Germinal center (tissue), 1 donor: ENCODE measurements around the gene HADHB.
"Not testable (repeated sequence)": the region's sequence is repeated elsewhere in the genome, so short reads cannot be mapped to it uniquely, and the experiment has no call there.

ENCODE experiments used
- DNase-seq: peaks from one replicate; pipeline ENCODE4 v3.0.0; 2012; ENCODE audit warnings: mixed read lengths, low spot score

The HADHB gene

DNA sequence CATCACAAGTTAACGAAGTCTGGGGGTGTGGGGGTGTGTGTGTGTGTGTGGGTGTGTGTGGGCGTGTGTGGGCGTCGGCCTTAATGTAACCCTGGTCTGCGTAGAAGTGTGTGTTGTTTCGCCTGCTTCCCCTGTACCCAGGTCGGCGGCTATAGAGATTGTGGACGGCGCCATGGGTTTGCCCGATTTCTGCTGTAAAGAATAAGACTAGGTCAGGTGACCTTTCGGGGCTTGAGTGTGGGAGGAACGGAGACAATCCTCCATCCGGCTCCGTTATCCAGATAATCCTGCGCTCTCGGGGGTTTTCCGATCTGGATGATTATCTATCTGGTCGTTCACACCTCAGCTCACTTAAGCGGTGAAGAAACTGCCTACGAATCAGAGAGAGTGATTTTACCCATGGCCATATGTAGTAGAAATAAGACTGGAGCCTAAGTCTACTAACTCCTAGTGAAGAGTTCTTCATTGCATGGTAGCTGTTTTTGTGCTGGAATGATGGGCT is 543 bp downstream of the HADHB start:
- peak; percentile 38 for DNase-seq

DNA sequence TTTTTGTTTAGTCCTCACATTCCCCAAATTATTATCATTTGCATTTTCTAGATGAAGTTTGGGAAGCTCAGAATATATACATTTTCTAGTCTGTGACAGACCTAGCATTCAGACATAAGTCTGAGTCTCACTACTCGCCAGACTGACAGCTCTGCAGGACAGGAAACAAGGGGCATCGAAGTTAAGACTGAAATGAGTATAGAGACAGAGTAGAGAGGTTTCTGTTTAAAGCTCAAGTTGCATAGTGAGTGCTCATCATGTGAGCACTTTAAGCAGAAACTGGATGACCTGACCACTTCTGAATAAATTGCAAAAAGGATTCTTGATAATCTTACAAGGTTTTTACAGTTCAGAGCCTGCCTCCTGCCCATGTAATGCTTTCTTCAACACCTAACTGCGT is 1.1 kb downstream of the HADHB start:
- no peak for DNase-seq

DNA sequence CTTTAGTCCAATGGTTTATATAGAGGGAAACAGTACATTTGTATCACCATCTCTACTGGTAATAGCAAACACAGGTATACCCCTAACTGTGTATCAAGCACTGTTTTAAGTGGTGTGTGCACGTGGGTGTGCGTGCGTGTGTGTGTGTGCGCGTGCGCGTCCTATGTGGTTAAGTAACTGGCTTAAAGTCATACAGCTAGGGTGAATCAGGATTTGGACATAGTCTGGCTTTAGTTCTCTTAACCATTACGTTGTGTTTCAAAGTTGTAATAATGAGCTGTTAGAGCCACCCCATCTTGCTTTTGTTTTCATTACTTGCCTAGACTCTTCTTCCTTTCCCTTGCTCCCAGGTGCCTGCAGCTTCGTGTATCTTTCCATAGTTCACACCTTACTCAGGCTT is 2.1 kb downstream of the HADHB start:
- DNase-seq = no peak

DNA sequence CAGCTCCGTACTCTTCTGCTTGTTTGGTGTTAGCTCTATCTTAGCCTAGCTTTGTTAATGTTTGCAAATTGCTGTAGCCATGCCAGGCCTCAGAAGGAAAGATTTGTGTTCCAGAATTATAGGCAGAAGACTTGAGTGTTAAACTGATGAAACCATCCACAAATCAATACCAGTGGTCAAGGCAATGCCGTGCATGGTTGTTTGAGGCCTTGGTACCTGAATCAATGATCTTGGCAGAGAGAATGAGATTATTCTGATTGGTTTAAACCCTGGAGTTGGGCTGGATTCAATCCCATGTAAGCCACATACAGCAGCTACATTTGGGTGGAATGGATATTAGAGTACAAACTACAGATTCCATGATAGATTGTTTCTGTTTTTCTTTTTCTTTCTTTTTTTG is 4.9 kb downstream of the HADHB start:
- no peak for DNase-seq

DNA sequence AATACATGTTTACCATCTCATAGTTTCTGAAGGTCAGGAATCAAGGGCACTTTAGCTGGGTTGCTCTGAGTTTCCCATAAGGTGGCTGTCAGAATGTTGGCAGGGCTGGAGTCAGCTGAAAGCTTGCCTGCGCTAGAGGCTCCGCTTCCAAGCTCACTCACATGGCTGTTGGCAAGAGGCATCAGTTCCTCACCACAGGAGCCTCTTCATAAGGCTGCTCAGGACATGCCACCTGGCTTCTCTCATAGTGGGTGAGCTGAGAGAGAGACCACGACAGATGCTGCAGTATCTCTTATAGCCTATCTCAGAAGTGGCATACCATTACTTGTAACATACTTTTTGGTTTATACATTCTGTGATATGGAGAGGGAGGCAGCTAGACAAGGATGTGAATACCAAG is 7.2 kb downstream of the HADHB start:
- DNase-seq = no peak

DNA sequence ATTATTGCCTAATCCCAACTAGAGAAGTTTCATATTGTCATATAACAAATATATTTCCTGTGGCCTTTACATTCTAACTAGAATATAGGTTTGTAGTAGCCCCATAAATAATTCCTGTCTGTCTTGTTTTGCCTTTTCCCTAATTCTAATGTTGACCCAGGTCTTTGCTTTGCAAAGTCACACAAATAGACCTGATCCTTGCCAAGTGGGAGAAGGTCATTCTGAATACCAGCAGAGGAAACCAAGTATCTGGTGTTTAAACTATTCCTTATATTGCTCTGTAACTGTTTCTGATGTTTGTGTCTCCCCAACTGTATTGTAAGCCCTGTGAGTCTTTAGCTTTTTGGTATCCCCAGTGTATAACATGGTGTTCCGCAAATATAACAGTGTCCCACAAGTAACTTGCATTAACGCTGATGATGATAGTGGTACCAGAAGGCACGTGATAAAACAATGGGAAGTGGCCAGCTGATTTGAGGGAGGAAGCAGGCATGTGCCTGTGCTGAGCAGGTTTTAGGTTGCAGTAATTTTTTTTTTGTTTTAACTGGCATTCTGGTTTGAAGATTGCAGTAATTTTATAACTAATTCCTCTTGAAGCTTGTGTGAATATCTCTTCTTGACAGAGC is 11.1 kb downstream of the HADHB start:
- no peak for DNase-seq

DNA sequence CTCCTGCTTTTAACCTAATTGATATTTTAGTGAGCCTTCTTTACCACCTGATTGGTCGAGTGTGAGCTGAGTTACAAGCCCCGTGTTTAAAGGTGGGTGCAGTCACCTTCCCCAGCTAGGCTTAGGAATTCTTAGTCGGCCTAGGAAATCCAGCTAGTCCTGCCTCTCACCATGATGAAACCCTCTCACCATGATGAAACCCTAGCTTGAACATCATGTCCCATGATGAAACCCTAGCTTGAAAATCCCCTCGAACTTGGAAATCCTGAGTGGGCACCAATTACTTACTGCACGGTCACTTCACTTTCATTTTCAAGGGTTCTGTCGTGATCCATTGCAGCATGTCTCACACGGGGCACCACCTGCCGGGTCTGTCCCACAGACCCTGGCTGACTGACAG is 14.1 kb downstream of the HADHB start:
- not testable (repeated sequence) for DNase-seq

DNA sequence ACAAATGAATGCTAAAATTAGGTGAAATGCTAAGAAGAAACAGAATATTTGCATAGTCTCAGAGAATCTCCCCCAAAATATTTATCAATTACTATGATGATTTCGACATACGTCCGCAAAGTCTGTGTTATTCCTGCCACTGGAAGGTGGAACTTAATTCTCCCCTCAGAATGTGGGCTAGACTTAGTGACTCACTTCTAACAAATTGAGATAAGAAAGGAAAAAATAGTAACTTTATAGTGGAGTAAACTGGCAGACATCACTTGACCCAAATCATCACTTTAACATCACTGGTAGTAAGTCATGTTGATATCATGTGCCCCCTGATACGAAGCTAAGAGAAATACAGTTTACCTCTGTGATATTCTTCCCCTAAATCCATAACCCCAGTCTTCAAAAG is 23.5 kb downstream of the HADHB start:
- DNase-seq = no peak

DNA sequence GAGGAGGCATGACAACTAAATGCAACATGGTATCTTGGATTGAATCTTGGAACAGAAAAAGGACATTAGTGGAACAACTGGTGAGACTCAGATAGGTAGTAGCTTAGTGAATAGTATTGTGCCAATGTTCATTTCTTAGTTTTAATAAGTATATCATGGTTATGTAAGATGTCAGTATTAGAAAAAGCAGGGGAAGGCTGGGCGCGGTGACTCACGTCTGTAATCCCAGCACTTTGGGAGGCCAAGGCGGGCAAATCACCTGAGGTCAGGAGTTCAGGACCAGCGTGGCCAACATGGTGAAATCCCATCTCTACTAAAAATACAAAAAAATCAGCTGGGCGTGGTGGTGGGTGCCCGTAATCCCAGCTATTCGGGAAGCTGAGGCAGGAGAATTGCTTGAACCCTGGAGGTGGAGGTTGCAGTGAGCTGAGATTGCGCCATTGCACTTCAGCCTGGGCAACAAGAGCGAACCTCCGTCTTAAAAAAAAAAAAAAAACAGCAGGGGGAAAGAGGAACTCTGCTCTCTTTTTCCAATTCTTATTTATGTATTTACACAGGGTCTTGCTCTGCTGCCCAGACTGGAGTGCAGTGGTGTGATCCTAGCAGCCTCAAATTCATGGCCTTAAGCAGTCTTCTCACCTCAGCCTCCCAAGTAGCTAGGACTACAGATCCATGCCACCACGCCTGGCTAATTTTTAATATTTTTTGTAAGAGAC is 24.1 kb downstream of the HADHB start:
- not testable (repeated sequence) for DNase-seq

DNA sequence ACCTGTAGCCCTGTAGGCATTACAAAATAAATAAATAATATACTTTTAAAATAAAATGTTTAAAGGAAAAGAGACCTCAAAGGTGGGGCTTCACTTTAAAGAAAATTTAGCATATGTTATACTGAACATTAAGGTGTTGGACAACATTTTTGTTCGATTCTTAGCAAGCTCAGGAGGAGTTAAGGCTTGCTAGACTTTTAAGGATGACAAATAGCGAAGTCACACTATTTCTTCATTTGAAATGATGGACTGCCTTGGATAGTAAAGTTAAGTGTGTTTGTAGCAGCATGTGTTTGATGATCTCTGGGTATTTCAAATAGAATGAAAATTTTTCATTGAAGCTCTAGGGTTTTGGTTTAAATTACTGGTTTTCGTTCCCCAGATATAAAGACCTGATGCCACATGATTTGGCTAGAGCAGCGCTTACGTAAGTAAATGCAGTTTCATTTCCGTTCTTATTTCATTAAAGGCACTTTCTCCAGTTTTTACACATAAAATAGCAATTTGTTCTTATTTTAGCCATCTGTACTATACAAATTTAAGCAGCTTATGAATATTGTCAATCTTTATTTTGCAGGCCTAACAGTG is 24.9 kb downstream of the HADHB start:
- DNase-seq = peak; percentile 43

DNA sequence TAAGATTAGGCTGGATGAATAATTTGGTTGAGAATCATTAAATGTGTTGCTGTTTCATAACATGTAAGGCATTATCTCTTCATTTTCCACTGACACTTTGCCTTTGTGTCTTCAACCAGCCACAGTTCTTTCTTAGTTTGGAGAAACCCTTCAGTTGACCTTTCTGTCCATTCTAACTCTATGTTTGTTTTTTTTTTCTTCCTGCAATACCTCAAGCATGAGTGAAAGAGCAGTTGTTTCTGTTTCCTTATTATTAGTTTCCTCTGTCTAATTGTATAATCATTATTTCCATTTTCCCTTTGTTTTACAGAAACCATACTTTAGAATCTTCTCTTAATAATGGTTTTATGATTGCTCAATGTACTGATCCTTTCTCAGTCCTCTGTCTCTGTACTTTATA is 25.6 kb downstream of the HADHB start:
- DNase-seq = no peak

DNA sequence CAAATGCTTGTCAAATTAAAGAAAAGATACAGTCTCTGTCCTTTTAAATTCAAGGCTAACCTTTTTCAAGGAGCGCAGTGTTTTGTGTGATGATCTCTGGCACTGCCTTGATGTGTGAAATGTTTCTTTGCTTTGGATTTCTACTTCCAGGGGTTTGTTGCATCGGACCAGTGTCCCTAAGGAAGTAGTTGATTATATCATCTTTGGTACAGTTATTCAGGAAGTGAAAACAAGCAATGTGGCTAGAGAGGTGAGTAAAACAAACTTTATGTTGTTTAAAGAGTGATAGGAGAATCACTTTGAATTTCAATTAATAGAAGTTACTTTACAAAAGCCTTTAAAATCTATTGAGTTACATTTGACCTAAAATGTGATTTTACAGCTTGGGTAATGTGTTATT is 28.8 kb downstream of the HADHB start:
- DNase-seq = no peak

DNA sequence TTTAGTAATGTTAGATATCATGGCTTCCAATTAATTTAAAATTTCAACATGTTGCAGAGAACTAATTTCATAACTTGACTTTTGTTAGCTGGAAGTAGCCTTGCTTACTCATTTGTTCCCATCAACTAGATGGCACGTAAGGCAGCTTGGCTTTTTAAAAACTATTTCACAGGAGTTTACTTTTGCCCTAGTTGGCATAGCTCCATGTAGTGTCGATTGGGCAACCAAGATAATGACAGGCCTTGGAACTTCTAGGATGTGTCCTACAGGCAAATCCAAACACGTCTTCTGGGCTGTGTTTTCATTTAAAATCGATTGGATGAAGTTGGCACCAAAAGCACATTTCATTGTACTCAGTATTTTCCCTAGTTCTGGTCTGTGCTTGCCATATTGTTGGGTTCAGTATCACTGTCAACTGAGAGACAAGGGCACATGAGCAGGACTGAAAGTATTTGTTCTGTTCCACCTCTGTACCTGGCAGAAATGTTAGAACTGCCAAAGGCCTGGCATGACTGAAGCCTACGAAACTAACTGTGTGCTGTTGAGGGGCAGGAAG is 29.4 kb downstream of the HADHB start:
- no peak for DNase-seq

DNA sequence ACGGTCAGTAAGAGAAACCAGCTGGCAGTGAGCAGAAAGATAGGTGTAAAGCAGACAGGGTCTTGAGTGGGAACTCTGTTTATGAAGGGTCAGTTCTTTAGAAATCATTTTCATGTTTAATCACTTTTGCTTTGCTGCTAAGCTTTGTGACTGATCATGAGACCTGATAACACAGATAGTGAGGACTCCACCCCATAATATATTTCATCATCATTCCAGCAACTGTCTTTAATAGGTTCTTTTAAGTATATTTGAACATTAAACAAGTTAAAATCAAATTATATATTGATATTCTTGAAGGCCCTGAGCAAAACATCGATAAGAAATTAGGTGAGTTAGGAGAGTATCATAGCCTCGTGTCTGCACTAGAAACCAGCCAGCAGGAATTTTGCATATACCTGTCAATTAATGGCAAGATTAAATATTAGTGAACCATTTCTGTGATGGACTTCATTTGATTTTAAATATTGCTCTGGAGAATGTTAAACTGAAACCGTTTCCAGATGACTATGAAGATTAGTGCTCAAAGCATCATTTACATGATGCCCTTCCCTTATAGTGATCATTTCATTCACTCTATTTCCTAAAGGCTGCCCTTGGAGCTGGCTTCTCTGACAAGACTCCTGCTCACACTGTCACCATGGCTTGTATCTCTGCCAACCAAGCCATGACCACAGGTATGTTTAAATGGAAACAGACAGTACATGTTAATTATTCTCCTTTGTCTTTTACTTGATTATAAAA is 31.9 kb downstream of the HADHB start:
- DNase-seq = no peak

DNA sequence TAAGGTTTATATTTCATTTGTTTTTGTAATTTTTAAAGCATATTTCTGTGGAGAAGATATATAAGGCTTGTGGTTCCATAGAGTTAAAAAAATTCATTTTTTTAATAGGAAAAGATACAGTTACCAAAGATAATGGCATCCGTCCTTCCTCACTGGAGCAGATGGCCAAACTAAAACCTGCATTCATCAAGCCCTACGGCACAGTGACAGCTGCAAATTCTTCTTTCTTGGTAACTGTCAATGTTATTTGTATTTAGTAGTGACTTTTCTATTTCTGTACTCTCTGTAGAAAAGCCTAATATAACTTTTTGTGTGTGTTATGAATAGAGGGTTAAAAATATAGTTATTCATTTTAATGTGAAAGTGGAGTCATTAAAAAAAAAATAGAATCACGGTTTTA is 35.1 kb downstream of the HADHB start:
- DNase-seq = no peak

DNA sequence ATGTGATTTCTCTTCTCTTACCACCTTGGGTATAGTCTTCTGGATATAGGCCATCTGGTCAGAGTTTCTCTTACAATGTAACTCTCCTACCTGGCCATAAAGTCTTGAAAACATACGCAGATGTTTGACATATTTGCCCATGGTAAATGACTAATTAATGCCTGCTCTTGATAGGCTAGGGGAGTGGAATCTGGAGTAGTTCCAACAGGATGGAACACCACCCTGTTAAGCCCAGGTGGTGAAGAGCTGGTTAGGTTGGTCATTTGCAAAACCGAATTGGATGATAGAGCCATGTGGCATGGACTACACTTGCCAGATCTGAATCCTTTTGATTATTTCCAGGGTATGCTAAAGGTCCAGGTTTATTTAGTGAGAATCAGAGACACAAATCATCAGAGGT is 36.5 kb downstream of the HADHB start:
- no peak for DNase-seq

DNA sequence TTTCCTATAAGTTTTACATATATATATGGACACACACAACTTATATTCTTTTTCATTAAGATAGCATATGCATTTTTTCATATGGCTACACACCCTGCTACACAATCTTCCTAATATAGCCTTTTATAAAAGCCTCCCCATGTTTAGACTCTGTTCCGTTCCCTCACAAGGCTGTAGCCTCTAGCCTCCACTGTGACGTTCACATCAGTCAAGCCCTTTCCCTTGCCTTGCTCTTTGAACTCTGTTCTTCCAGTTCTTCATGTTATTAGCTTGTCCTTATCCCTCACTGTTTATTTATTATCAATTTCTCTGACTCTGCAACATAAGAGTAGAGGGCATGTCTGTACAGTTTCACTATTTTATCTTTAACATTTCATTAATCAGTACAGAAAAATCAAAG is 38.9 kb downstream of the HADHB start:
- no peak for DNase-seq

DNA sequence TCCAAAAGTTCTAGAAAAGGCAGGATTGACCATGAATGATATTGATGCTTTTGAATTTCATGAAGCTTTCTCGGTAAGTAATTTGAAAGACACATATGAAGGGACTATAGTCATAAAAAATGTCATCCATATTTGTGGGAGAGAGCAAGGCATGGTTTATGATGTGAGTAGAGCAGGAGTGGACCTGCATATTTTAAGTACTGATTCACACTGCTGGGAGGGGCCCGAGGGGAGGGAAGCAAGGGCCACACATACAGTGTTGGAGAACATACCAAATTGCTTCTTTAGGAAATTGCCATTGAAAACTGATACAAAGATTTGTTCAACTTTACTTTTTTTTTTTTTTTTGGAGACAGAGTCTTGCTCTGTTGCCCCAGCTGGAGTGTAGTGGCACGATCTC is 39.4 kb downstream of the HADHB start:
- DNase-seq = no peak

DNA sequence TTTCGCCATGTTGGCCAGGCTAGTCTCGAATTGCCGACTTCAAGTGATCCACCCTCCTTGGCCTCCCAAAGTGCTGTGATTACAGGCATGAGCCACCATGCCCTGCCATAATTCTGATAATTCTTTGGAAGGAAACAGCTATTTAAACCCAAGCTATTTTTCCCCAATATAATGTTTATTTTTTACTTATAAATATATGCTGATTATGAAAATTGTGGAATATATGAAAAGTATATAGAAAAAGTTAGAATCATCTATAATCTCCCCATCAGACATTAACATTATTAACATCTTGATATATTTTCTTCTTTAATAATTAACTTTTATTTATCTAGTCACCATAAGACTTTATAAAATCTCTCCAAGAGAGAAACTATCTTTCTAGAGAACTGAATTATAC is 41.2 kb downstream of the HADHB start:
- DNase-seq = no peak

DNA sequence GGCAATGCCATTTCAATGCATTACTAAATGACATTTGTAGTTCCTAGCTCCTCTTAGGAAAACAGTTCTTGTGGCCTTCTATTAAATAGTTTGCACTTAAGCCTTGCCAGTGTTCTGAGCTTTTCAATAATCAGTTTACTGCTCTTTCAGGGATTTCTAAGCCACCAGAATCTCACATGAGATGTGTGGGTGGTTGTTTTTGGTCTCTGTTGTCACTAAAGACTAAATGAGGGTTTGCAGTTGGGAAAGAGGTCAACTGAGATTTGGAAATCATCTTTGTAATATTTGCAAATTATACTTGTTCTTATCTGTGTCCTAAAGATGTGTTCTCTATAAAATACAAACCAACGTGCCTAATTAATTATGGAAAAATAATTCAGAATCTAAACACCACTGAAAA is 45.3 kb downstream of the HADHB start:
- no peak for DNase-seq

DNA sequence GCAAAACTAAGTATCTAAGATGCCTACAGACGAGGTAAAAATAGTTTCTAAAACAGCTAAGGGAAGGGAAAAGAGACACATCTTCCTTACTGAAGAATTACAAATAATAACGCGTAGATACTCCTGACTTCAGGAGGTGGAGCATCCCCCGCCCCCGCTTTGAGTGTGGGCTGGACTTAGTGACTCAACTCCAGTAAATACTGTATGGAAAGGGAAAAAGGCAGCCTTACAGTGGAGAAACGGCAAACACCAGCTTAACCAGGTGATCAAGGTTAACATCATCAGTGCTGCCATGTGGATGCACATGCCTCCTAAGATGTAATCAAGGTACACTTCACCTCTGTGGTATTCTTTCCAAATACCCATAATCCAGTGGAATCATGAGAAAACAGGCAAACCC is 47.9 kb downstream of the HADHB start:
- no peak for DNase-seq

DNA sequence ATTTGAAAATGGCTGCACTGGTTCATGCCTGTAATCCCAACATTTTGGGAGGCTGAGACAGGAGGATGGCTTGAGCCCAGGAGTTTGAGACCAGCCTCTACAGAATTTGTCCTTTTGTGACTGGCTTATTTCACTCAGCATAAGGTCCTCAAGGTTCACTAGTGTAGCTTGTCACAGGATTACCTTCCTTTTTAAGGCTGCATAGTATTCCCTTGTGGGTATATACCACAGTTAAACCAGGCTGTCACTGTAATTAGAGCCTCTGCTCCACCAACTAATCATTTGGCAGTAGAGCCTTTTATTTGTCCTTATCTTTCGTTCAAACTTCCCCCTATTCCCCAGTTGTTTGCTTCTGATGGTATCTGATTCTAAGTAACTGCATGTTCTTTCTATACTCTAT is 50.8 kb downstream of the HADHB start:
- DNase-seq = no peak

DNA sequence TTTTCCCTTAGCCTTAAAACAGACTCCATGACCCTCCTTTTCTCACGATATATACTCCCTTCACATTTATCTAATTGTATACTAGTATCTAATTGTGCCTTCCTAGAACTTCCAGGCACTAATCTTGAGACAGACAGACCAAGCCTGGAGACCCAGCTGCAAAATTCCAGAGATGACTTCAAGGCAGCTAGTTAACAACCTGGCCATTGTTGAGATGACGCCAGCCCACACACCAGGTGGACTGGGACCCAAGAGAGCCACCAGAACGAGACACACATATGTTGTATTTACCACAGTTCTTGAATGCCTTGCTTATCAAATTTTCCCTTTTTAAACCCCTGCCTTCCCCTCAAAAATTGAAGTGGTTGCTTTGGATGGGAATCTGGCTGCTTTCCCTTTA is 52.3 kb downstream of the HADHB start:
- no peak for DNase-seq
